Loucy (cell line): ENCODE results near the gene PBOV1.

Source experiments
- CTCF ChIP-seq: fragments of 200-600 bp; sonication (generic); conservative IDR thresholded peaks from 2 replicates; pipeline ENCODE4 v1.5.1; 2014; ENCODE audit warnings: mild to moderate bottlenecking, antibody characterized with exemption, low read length
- EZH2phosphoT487 ChIP-seq: fragments of 200-600 bp; IDR thresholded peaks from 2 replicates; pipeline ENCODE4 v1.6.1; 2018; ENCODE audit warnings: antibody characterized with exemption, mild to moderate bottlenecking, moderate library complexity, borderline replicate concordance

GRCh38 chr6:138211601-138212000 lies 6.7 kb downstream of the PBOV1 start:
- no peak for TF ChIP-seq CTCF
- no peak for TF ChIP-seq EZH2phosphoT487
